GM21360 (cell line): ENCODE data around the gene PHACTR1.

Source experiments
- ATAC-seq: cut with Tn5 transposase; IDR thresholded peaks from one replicate; pipeline ENCODE4 v1.9.1; 2021; ENCODE audit warnings: mild to moderate bottlenecking, moderate library complexity; ENCODE audit not compliant: unreplicated experiment

PHACTR1 gene

GRCh38 chr6:13274707-13275434 lies 558.3 kb downstream of the PHACTR1 start:
- no peak for ATAC-seq

GRCh38 chr6:13275435-13275989 lies 558.9 kb downstream of the PHACTR1 start:
- ATAC-seq = no peak

GRCh38 chr6:13277231-13277630 lies 560.7 kb downstream of the PHACTR1 start:
- ATAC-seq = no peak

- ATAC-seq = no peak
Observed at GRCh38 chr6:13278164-13278563, 561.6 kb downstream of the PHACTR1 start.

GRCh38 chr6:13278991-13279390 lies 562.4 kb downstream of the PHACTR1 start:
- ATAC-seq = no peak

- ATAC-seq = no peak
Observed at GRCh38 chr6:13280254-13280653, 563.7 kb downstream of the PHACTR1 start.

- ATAC-seq = no peak
Observed at GRCh38 chr6:13281686-13282085, 565.1 kb downstream of the PHACTR1 start.

GRCh38 chr6:13282393-13283069 lies 566.0 kb downstream of the PHACTR1 start:
- ATAC-seq = no peak

- no peak for ATAC-seq
Observed at GRCh38 chr6:13283331-13283730, 566.8 kb downstream of the PHACTR1 start.

GRCh38 chr6:13284646-13285045 lies 568.1 kb downstream of the PHACTR1 start:
- ATAC-seq = no peak

GRCh38 chr6:13285705-13286104 lies 569.1 kb downstream of the PHACTR1 start:
- ATAC-seq = no peak

- no peak for ATAC-seq
Observed at GRCh38 chr6:13286181-13286580, 569.6 kb downstream of the PHACTR1 start.

GRCh38 chr6:13287104-13287503 lies 570.5 kb downstream of the PHACTR1 start:
- ATAC-seq = no peak

GRCh38 chr6:13288481-13288880 lies 571.9 kb downstream of the PHACTR1 start:
- ATAC-seq = no peak

- ATAC-seq = no peak
Observed at GRCh38 chr6:13288969-13289391, 572.4 kb downstream of the PHACTR1 start.

GRCh38 chr6:13289789-13290318 lies 573.3 kb downstream of the PHACTR1 start:
- ATAC-seq = no peak

- ATAC-seq = no peak
Observed at GRCh38 chr6:13290335-13290734, 573.8 kb downstream of the PHACTR1 start.

GRCh38 chr6:13292774-13293173 lies 576.2 kb downstream of the PHACTR1 start:
- no peak for ATAC-seq

GRCh38 chr6:13294499-13295069 lies 578.0 kb downstream of the PHACTR1 start:
- no peak for ATAC-seq

GRCh38 chr6:13295576-13295975 lies 579.0 kb downstream of the PHACTR1 start:
- ATAC-seq = no peak

GRCh38 chr6:13296536-13296997 lies 580.0 kb downstream of the PHACTR1 start:
- no peak for ATAC-seq
